HG03175 (cell line): ENCODE data around the gene MYL7.
"Not testable (repeated sequence)": the region's sequence is repeated elsewhere in the genome, so short reads cannot be mapped to it uniquely, and the experiment has no call there.

Source experiments
- ATAC-seq: cut with Tn5 transposase; IDR thresholded peaks from one replicate; pipeline ENCODE4 v1.9.1; 2021; ENCODE audit warnings: mild to moderate bottlenecking, moderate library complexity; ENCODE audit not compliant: unreplicated experiment

MYL7 gene

DNA sequence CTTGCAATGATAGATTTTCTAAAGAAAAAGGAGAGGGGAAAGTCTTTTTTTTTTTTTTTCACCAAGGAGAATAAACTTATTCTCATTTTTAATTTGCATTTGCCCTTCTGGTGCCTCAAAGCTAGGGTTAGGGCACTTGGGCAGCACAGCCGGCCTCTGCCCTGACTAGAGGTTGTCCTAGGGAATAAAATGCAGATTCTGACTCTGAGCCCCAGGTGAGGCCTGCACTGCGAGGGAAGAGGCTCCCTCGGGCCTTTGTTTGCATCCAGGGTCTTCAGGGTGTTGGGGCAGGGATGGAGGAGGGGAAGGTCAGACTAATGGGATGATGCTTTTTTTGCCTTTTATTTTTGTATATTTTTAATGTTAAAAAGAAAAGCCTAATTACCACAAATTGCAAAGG lies 7.8 kb downstream of the MYL7 start:
- ATAC-seq, result no peak

- no peak for ATAC-seq
Measured at GRCh38 chr7:44132039-44132438, 9.1 kb downstream of the MYL7 start.

DNA sequence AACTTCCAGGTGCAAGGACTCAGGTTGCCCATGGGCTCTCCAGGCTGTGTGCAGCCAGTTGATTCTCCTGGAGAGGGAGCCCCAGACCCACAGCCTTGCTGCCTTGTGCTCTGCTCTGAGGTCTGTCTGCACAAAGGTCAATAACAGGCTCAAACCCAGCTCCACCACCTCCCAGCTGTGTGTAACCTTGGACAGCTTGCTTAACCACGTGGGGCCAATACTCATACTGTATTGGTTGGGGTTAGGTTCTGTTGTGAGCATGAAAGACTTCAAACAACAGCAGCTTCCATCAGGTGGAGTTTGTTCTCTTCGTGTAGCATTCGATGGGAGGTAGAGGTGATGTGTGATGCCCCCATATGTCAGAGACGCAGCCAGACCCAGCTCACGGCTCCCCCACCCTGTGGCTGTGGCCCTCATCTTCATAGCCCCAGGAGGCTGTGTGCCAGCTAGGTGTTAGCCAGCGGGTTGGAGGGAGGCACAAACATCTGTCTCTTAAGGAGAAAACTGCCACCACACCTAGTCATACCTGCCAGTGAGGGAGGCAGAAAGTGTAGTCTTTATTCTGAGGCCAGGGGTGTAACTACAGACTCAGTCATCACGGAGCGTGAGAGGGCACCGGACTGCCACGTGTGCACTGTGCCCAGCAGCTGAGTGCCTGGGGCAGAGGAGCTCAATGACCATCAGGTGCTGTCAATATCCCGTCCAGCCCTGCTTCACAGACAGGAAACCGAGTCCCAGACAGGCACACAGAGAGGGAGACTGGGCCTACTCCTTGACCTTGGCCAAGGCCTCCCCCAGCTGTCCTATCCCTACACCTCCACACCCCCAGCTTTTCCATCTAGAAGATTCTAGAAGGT lies 9.7 kb downstream of the MYL7 start:
- no peak for ATAC-seq

GRCh38 chr7:44128721-44129582 lies 12.2 kb downstream of the MYL7 start:
- no peak for ATAC-seq

- no peak for ATAC-seq
Measured at GRCh38 chr7:44127161-44127560, 14.0 kb downstream of the MYL7 start.

DNA sequence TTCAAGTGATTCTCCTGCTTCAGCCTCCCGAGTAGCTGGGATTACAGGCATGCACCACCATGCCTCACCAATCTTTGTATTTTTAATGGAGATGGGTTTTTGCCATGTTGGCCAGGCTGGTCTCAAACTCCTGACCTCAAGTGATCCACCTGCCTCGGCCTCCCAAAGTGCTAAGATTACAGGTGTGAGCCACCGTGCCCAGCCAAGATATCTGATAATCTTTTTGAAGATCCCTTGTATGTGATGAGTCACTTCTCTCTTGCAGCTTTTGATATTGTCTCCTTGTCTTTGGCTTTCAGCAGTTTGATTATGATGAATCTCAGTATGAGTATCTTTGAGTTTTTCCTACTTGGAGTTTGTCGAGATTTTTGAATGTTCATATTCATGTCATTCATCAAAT lies 14.6 kb downstream of the MYL7 start:
- ATAC-seq, result not testable (repeated sequence)

GRCh38 chr7:44124822-44125202 lies 16.3 kb downstream of the MYL7 start:
- ATAC-seq, result no peak

DNA sequence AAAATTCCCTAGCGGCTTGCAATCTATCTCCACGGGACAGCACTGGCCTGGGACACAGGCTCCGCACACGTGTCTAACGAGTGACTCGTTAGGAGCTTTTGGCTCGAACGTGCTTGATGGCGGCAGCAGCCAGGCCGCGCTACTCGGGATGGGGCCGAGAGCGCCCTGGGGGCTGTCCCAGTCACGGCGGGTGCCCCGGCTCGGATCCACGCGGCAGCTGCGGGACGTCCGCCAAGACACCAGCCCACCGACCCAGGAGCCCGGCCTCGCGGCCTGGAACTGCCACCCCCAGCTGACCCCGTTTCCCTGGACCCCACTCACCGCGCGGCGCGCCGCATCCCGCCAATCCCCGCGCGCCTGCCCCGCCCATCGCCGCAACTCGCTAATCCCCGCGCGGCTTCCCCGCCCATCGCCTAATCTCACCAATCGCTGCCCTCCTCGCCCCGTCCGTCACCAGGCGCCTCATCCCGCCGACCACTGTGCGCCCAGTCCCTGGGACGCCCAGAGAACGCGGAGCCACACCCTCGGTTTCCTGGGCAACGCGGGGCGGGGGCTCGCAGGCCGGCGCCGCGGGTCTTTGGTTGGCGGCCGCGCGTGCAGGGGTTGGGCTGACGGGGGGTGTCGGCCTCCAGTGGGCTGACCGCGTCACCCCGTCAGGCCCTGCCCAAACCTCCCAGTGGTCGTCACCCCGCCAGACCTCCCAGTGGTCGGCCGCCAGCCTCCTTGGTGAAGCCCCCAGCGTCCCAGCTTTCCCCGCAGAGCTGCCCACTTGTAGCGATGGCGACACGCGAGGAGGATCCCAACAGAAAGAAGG lies 17.7 kb downstream of the MYL7 start, which contains the start of gene POLD2:
TSS of gene POLD2 (minus strand) at position 359 of the 814 bp plus-strand sequence. CDS start 1,495 bp downstream, outside the sequence.
- peak; percentile 99 for ATAC-seq

- no peak for ATAC-seq
Measured at GRCh38 chr7:44122529-44122928, 18.6 kb downstream of the MYL7 start.

DNA sequence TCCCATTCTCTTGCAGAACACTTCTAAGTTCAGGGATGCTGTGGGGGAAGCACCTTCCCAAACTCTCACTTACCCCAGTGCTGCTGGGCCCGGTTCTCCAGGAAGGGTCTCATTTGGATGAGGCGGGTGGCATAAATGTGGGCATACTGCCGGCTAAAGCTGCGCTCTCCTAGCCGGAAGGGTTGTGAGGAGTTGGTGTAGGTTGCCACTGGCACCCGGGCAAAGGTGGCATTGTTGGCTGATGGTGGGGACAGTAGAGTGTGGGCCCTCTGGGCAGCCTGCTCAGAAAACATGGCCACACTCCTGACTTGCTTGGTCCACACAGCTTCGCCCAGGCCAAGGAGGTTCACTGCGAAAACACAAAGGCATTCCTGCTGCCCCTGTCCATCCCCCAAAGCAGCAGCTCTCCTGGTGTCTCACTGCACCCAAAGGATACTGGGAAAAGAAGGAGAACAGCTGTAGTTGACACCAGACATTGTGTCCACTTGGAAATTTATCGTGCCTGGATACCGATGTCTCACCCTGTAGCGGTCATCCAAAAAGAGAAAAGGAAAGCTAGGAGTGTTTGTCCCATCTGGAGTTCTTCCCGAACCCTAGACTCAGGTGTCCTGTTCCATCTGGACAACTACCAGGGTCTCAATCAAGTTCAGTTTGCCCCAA lies 19.2 kb downstream of the MYL7 start:
- ATAC-seq, result no peak

- no peak for ATAC-seq
Measured at GRCh38 chr7:44120395-44120794, 20.7 kb downstream of the MYL7 start.

- no peak for ATAC-seq
Measured at GRCh38 chr7:44119829-44120380, 21.2 kb downstream of the MYL7 start.

DNA sequence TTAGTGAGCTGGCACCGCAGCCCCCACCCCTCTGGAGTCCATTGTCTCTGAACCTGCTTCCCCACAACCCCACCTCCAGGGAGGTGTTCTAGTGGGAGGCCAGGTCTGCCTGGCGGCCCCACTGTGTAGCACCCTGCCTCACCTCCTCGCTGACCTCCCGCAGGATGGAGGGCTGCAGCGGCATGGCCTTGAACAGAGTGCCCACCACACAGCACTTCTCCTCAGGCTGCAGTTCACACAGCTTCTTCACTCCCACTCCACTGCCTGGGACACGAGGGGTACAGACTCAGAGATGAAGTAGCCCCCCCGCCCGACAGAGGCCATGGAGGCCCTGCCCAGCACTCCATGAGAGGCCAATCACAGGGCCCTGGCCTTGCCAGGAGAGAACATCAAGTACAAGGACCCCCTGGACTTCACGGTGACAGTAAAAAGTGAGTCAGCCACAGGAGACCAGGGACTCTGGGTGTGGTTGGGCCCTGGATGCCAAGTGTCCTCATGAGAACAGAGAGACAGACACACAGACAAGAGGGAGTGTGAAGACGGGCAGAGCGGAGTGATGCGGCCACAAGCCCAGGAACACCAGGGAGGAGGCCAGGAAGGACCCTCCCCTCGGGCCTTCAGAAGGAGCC lies 23.2 kb downstream of the MYL7 start:
- ATAC-seq, result no peak

GRCh38 chr7:44116789-44117666 lies 24.1 kb downstream of the MYL7 start:
- ATAC-seq, result no peak

GRCh38 chr7:44116087-44116788 lies 24.9 kb downstream of the MYL7 start:
- ATAC-seq, result no peak

DNA sequence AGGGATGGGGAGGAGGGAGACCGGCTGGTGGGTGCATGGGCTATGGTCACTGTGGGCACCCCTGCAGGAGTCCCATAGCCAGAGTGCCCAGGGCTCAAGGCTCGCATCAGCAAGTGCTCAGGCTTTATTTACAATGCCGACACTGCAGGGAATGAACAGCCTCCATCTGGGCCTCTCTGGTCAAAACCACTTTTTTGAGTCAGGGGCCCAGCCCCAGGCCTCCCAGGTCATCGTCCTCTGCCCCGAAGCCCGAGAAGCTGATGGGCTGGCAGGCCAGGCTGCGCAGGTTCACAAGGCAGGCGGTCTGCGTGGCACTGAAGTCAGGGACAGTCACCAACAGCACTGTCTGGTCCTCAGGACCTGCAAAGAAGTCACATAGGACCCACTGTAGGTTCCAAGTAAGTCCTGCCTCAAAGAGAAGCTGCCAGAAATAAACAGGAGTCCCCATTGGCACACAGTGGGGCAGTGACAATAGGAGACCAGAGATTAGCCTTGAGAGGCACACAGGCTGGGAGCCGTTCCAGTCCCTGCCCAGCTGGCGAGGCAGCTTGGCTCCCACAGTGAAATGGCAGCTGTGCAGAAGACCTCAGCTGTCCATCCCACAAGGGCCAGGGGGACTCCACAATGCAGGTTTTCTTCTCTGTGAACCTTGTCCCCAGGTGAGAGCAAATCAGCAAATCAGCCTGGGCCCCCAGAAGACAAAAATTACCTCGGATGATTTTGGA lies 26.4 kb downstream of the MYL7 start:
- no peak for ATAC-seq

DNA sequence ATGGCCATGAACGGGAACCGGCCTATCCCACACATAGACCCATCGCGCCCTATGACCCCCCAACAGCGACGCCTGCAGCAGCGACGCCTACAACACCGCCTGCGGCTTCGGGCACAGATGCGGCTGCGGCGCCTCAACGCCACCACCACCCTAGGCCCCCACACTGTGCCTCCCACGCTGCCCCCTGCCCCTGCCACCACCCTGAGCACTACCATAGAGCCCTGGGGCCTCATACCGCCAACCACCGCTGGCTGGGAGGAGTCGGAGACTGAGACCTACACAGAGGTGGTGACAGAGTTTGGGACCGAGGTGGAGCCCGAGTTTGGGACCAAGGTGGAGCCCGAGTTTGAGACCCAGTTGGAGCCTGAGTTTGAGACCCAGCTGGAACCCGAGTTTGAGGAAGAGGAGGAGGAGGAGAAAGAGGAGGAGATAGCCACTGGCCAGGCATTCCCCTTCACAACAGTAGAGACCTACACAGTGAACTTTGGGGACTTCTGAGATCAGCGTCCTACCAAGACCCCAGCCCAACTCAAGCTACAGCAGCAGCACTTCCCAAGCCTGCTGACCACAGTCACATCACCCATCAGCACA lies 27.3 kb downstream of the MYL7 start:
- ATAC-seq, result no peak
